H7 (cell line): ENCODE measurements around the gene SV2C. TPM values are rescaled to one million over a fixed set of nuclear protein-coding genes. Genes with fewer than 3 reads are reported as not detected.

Experiments used
- DNase-seq: peaks from one replicate; pipeline ENCODE4 v3.0.0; 2012
- H3K27me3 ChIP-seq: 2 replicates; pipeline ENCODE4 v1.6.0; 2011; ENCODE audit warnings: mild to moderate bottlenecking, low read length; ENCODE audit not compliant: control insufficient read depth, insufficient read depth
- H3K36me3 ChIP-seq: replicated peaks from 2 replicates; pipeline ENCODE4 v1.5.1; 2011; ENCODE audit warnings: low read length; ENCODE audit not compliant: control insufficient read depth, insufficient read depth
- H3K4me3 ChIP-seq: 2 replicates; pipeline ENCODE4 v1.5.1; 2011; ENCODE audit warnings: low read depth, mild to moderate bottlenecking, control low read depth, low read length, moderate library complexity; ENCODE audit not compliant: insufficient read depth
- total RNA-seq: library from RNA; depleted of rRNA; stranded (reverse); fragments of >200 nt; shearing (Covaris generic); gene quantifications from 2 replicates; pipeline ENCODE4 v1.2.3, GENCODE V29; 2014

SV2C gene
- total RNA-seq, 1 experiment from 2014 or later, result not detected

DNA sequence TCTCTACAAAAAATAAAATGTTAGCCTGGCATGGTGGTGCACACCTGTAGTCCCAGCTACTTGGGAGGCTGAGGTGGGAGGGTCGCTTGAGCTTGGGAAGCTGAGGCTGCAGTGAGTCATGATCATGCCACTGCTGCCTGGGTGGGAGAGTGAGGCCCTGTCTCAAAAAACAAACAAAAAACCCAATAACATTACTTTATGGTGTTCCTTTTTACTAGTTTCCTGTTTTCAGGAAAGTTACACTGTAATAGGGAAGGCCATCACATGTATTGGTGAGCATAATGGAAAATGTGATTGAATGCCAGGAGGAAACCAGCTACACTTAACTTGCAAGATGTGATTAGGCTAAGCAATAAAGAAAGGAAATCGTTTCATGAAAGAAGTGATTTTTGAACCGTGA, 42.7 kb downstream of the SV2C start:
- Histone ChIP-seq H3K36me3 (no peaks in the 10 kb centered on the region), H3K4me3 (no peak overlapping the region), H3K27me3 (no peaks in the 10 kb centered on the region)
- no peak for DNase-seq

- no peak for DNase-seq
- no peak overlapping the region for H3K4me3 ChIP-seq
- no peaks in the 10 kb centered on the region for H3K36me3 ChIP-seq
- no peaks in the 10 kb centered on the region for H3K27me3 ChIP-seq
Measured at GRCh38 chr5:76134003-76134402, 50.8 kb downstream of the SV2C start.

DNA sequence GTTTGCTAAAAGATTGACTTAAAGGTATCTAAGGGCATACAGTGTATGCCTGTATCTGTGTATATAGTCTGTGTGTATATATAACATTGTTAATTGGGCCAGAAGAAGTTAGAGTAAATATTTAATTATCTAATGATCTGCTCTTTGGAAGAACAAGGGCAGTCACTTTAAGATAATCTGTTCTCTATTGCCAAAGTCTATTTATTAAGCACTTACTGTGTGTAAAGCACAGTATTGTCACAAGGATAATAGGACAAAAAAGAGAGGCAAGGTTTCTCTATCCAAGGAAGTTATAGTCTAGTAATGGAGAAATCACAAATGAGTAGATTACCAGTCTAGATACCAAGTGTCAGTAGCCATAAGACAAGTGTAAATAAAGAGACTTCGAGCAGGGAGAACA, 51.5 kb downstream of the SV2C start:
- Histone ChIP-seq H3K36me3 (no peaks in the 10 kb centered on the region), H3K4me3 (no peak overlapping the region), H3K27me3 (no peaks in the 10 kb centered on the region)

GRCh38 chr5:76137887-76138542, 54.8 kb downstream of the SV2C start:
- H3K36me3 ChIP-seq, result no peaks in the 10 kb centered on the region
- no peaks in the 10 kb centered on the region; the same call in 1 of the 2 replicates for H3K27me3 ChIP-seq
- no peak for DNase-seq
- no peak overlapping the region for H3K4me3 ChIP-seq

More for the DNA sequence above, 51.5 kb downstream of the SV2C start:
- no peak for DNase-seq

GRCh38 chr5:76143884-76144283, 60.7 kb downstream of the SV2C start:
- Histone ChIP-seq H3K36me3 (no peaks in the 10 kb centered on the region), H3K27me3 (no peaks in the 10 kb centered on the region; the same call in 1 of the 2 replicates), H3K4me3 (no peak overlapping the region)
- DNase-seq, result no peak

- no peaks in the 10 kb centered on the region; the same call in 1 of the 2 replicates for H3K27me3 ChIP-seq
- H3K36me3 ChIP-seq, result no peaks in the 10 kb centered on the region
- peak; percentile 46 for DNase-seq
- no peak overlapping the region for H3K4me3 ChIP-seq
Measured at GRCh38 chr5:76144513-76145274, 61.5 kb downstream of the SV2C start.

- peak; percentile 11 for DNase-seq
- H3K27me3 ChIP-seq, result no peaks in the 10 kb centered on the region
- no peak overlapping the region for H3K4me3 ChIP-seq
- no peaks in the 10 kb centered on the region for H3K36me3 ChIP-seq
Measured at GRCh38 chr5:76145945-76146344, 62.8 kb downstream of the SV2C start.

DNA sequence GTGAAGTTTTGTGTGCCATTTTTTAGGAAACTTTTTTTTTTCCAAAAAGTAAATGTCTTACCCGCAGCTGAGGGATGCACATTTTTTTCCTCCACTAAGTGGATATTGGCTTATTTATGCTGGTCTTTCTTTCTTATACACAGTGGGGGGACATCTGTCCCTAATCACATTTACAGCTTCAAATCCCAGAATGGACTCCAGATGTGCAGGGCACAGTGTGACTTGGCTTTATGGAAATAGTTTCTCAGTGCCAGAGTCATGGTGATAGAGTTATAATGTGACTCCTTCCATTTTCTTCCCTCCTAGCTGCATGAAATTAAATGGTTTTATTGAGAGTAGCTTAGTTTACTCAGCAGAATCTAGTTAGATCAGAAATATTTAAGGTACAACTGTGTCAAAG, 66.5 kb downstream of the SV2C start:
- Histone ChIP-seq H3K36me3 (no peaks in the 10 kb centered on the region), H3K4me3 (no peak overlapping the region), H3K27me3 (no peaks in the 10 kb centered on the region; the same call in 1 of the 2 replicates)
- no peak for DNase-seq

DNA sequence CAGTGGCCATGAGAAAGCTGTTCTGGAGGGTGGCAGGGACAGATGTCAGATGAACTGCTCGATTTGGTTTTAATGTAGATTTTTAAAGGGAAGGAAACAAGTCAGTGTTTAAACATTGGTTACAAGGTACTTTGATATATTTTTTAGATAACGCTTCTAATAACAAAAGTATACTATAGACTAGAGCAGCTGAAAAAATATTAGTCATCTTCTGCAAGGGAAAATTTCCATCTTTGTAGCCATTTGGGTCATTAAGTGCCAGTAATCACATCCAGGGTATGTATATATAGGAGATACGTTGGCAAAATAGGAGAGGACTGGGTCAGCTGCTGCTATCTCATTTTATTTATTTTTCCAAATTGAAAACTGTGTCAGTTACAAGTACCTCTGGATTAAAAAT, 69.0 kb downstream of the SV2C start:
- no peak overlapping the region for H3K4me3 ChIP-seq
- H3K36me3 ChIP-seq, result no peaks in the 10 kb centered on the region
- H3K27me3 ChIP-seq, result no peaks in the 10 kb centered on the region; the same call in 1 of the 2 replicates
- no peak for DNase-seq

DNA sequence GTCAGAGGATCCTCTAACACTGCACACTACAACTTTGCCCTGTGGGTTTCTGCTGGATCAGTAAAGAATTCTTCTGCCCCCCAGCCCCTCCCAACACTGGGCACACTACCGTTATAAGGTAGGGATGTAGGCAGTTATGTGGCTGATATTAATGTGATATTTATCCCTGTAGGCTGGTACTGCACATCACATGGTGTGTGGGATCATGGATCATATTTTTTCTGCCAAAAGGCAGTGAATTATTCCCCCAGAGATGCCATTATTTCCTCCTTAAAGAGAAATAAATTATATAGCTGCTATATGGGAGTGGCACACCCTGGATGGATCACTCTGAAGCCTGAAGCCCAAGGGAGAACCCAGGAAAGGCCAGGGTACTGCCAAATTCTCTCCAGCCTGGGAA, 69.5 kb downstream of the SV2C start:
- Histone ChIP-seq H3K36me3 (no peaks in the 10 kb centered on the region), H3K27me3 (no peaks in the 10 kb centered on the region; the same call in 1 of the 2 replicates), H3K4me3 (no peak overlapping the region)
- DNase-seq, result no peak

- H3K4me3 ChIP-seq, result no peak overlapping the region
- DNase-seq, result no peak
- no peaks in the 10 kb centered on the region; the same call in 1 of the 2 replicates for H3K27me3 ChIP-seq
- H3K36me3 ChIP-seq, result no peaks in the 10 kb centered on the region
Measured at GRCh38 chr5:76153271-76153670, 70.1 kb downstream of the SV2C start.

DNA sequence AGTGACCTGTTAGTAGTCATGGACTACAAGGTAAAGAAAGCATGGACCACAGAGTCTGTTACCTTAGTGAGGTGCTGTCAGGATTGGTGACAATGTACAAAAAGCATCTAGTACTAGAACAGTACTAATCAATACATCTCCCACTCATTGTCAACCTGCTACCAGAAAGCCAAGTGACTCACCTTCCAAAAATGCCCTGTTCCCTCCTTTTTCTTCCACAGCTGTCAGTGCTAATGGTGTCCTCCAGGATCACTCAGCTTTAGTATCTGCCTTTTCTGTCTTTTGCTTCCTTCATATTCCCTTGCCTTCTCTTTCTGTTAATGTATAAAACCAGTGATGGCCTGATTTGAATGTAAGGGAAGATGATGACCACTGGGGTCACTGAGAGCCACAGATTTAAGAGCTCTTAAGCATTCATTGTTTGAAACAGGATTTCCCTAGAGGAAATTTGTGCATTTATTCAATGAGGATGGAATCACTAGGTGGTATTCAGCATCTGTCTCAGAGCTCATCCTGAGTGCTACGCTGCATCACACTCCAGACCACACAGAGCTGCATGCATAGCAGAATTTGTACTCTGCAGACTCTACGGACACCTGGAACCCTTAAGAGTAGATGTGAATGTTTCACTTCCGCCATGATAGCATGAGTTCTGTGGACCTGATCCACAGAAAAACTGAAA, 71.0 kb downstream of the SV2C start:
- no peak for DNase-seq
- Histone ChIP-seq H3K36me3 (no peaks in the 10 kb centered on the region), H3K4me3 (no peak overlapping the region), H3K27me3 (no peaks in the 10 kb centered on the region; the same call in 1 of the 2 replicates)

DNA sequence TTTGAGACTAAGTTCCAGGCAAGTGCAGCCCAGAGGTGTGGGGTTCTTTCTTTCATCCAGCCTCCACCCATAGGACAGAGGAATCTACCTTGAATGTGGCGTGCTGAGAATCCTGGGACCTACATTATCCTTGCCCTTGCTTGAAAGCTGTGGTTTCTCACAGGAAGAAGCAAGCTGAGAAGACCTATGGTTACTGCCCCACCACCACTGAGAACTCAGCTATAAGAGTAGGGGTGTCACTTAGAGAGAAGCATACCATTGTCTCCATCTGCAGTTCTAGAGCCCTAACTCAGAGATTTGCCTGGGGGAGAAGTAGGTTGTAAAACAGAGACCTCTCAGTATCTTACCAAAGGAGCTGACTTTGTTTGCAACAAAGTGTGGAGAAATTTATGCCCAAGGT, 72.4 kb downstream of the SV2C start:
- Histone ChIP-seq H3K36me3 (no peaks in the 10 kb centered on the region), H3K4me3 (no peak overlapping the region), H3K27me3 (no peaks in the 10 kb centered on the region; the same call in 1 of the 2 replicates)
- no peak for DNase-seq

DNA sequence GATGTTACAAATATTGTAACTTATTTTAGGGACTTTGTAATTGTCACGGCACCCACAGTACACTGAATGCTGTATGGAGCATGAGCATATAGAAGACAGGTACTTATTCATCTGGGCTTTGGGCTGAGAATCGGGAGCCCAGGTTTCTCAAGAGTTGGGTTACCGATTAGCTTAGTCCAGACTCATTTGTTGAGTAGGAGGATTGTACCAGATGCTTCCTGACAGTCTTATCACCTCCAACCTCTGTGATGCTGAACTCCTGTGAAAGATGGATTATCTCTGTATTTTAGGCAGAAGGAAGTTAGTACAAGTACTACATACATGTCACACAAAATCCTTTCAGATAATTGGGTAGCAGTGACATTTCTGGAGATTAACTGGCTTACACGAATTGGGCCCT, 79.2 kb downstream of the SV2C start:
- no peaks in the 10 kb centered on the region for H3K27me3 ChIP-seq
- no peak for DNase-seq
- no peaks in the 10 kb centered on the region for H3K36me3 ChIP-seq
- H3K4me3 ChIP-seq, result no peak overlapping the region
